Epithelial cell of proximal tubule (primary cell): ENCODE data around the gene C2CD4D. TPM values are rescaled to one million over a fixed set of nuclear protein-coding genes. Genes with fewer than 3 reads are reported as not detected.

Experiments
- DNase-seq: peaks from one replicate; pipeline ENCODE4 v3.0.0-alpha.2; 2011; ENCODE audit warnings: low read depth
- H3K4me3 ChIP-seq: 2 replicates; pipeline ENCODE4 v1.5.1; 2011; ENCODE audit warnings: low read depth, mild to moderate bottlenecking, low read length
- CTCF ChIP-seq: conservative IDR thresholded peaks from 2 replicates; pipeline ENCODE4 v1.5.1; 2012; ENCODE audit warnings: low read depth, mild to moderate bottlenecking, low read length
- total RNA-seq: library from RNA; depleted of rRNA; stranded (reverse); fragments of >200 nt; gene quantifications from 2 replicates; pipeline ENCODE4 v1.2.3, GENCODE V29; 2015

Gene C2CD4D
- total RNA-seq, 1 donor from 2014 or later: 1.0 TPM

GRCh38 chr1:151819976-151820623 is 19.5 kb downstream of the C2CD4D start:
- H3K4me3 ChIP-seq: no peak overlapping the region
- no peak for TF ChIP-seq CTCF
- DNase-seq: no peak

- DNase-seq: no peak
- H3K4me3 ChIP-seq: no peak overlapping the region
- no peak for TF ChIP-seq CTCF
Observed at GRCh38 chr1:151819227-151819835, 20.3 kb downstream of the C2CD4D start.

- no peak for TF ChIP-seq CTCF
- no peak for DNase-seq
- H3K4me3 ChIP-seq: no peak overlapping the region
Observed at GRCh38 chr1:151817353-151817730, 22.3 kb downstream of the C2CD4D start.

GRCh38 chr1:151816548-151817352 is 22.9 kb downstream of the C2CD4D start:
- no peak for TF ChIP-seq CTCF
- H3K4me3 ChIP-seq: no peak overlapping the region
- DNase-seq: no peak

GRCh38 chr1:151815716-151816327 is 23.8 kb downstream of the C2CD4D start:
- DNase-seq: no peak
- no peak for TF ChIP-seq CTCF
- no peak overlapping the region for H3K4me3 ChIP-seq

- no peak for TF ChIP-seq CTCF
- no peak overlapping the region for H3K4me3 ChIP-seq
- no peak for DNase-seq
Observed at GRCh38 chr1:151814971-151815545, 24.6 kb downstream of the C2CD4D start.
